HG03095 (cell line): ENCODE data around the gene SLC2A5.

Experiments used
- ATAC-seq: cut with Tn5 transposase; IDR thresholded peaks from one replicate; pipeline ENCODE4 v1.9.1; 2021; ENCODE audit warnings: moderate library complexity; ENCODE audit not compliant: unreplicated experiment

The SLC2A5 gene

GRCh38 chr1:9093581-9093980 is 24.1 kb upstream of the SLC2A5 start:
- ATAC-seq = no peak

GRCh38 chr1:9093091-9093490 is 23.7 kb upstream of the SLC2A5 start:
- no peak for ATAC-seq

- no peak for ATAC-seq
These were observed 19.4 kb upstream of the SLC2A5 start for GRCh38 chr1:9088807-9089206.

- no peak for ATAC-seq
These were observed 18.1 kb upstream of the SLC2A5 start for GRCh38 chr1:9087411-9088125.

GRCh38 chr1:9086796-9087195 is 17.4 kb upstream of the SLC2A5 start:
- no peak for ATAC-seq

GRCh38 chr1:9086045-9086444 is 16.6 kb upstream of the SLC2A5 start:
- ATAC-seq = no peak

- no peak for ATAC-seq
These were observed 16.0 kb upstream of the SLC2A5 start for GRCh38 chr1:9085306-9085940.

GRCh38 chr1:9084906-9085305 is 15.5 kb upstream of the SLC2A5 start:
- no peak for ATAC-seq

GRCh38 chr1:9081473-9081872 is 12.0 kb upstream of the SLC2A5 start:
- no peak for ATAC-seq

GRCh38 chr1:9080705-9081291 is 11.4 kb upstream of the SLC2A5 start:
- no peak for ATAC-seq

- no peak for ATAC-seq
These were observed 10.7 kb upstream of the SLC2A5 start for GRCh38 chr1:9079988-9080704.

GRCh38 chr1:9078752-9079500 is 9.5 kb upstream of the SLC2A5 start:
- no peak for ATAC-seq

- no peak for ATAC-seq
These were observed 8.7 kb upstream of the SLC2A5 start for GRCh38 chr1:9078015-9078751.

GRCh38 chr1:9075022-9075421 is 5.6 kb upstream of the SLC2A5 start:
- no peak for ATAC-seq

- no peak for ATAC-seq
These were observed 3.7 kb upstream of the SLC2A5 start for GRCh38 chr1:9073143-9073542.

GRCh38 chr1:9071554-9072235 is 2.3 kb upstream of the SLC2A5 start:
- no peak for ATAC-seq

GRCh38 chr1:9070486-9070885 is 1.1 kb upstream of the SLC2A5 start:
- no peak for ATAC-seq

GRCh38 chr1:9068981-9069325 is 482 bp downstream of the SLC2A5 start:
- ATAC-seq = no peak

- no peak for ATAC-seq
These were observed 2.3 kb downstream of the SLC2A5 start for GRCh38 chr1:9066945-9067807.
